Measurements from ENCODE around the gene SPAG16.

Gene SPAG16

DNA sequence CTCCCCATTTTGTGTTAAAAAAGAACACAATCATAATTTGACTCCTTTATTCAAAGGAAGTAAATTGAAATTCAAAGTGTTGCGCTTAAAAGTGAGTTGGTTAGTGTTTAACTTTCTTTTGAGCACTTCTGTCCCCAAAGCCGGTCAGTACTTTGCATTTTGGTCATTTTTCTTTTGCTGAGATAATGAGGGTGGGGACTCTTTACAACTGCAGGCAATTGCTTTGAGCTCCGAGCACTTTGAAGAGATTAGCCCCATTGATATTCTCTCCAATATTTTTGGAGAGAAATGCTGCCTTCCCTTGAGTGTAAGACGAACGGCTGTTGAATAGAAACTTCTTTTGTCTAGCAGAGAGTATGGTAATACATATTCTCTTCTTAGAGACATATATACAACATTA, 885.0 kb downstream of the SPAG16 start:
- H3K9me3 Mint-ChIP-seq: peaks cover 0 to 2% of the 10 kb centered on the region in 2 donors
- no peaks in the 10 kb centered on the region for H3K36me3 Mint-ChIP-seq (ENCODE audit: insufficient read depth)
- ATAC-seq (replicated peaks) (no peak), DNase-seq (no peak)
- no peaks in the 10 kb centered on the region for H3K4me1 Mint-ChIP-seq (ENCODE audit: low read depth in 2 of 2)
- no peaks in the 10 kb centered on the region for H3K27me3 Mint-ChIP-seq
- no peak overlapping the region for H3K4me3 Mint-ChIP-seq
- no peak overlapping the region for H3K27ac Mint-ChIP-seq

- ATAC-seq (replicated peaks) (no peak), DNase-seq (no peak)
- Mint-ChIP-seq H3K27ac (no peak overlapping the region), H3K4me3 (no peak overlapping the region), H3K4me1 (ENCODE audit: low read depth in 2 of 2) (no peaks in the 10 kb centered on the region), H3K27me3 (no peaks in the 10 kb centered on the region), H3K36me3 (ENCODE audit: insufficient read depth) (no peaks in the 10 kb centered on the region), H3K9me3 (peaks cover 0 to 2% of the 10 kb centered on the region in 2 donors)
These were observed 885.5 kb downstream of the SPAG16 start for GRCh38 chr2:214169736-214170135.

DNA sequence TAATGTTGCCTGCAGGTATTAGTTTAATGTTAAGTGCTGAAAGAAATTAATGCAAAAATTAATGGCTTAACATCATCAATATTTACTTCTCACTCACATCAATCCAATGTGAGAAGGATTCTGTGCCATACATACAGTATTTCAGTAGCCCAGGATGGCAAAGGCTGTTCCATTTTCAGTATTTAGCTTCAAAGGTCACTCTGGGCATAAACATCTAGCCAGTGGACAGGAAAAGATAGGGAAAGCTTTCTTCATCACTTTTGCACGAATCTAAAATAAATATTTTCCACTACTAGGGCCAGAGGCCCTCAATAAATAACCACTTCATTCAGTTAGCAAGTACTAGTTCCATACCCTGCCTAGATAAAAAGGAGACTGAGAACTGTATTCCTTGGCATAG, 890.3 kb downstream of the SPAG16 start:
- H3K36me3 Mint-ChIP-seq (ENCODE audit: insufficient read depth): no peaks in the 10 kb centered on the region
- no peaks in the 10 kb centered on the region for H3K9me3 Mint-ChIP-seq
- ATAC-seq (replicated peaks): no peak
- no peak overlapping the region for H3K27ac Mint-ChIP-seq
- DNase-seq: no peak
- H3K4me1 Mint-ChIP-seq (ENCODE audit: low read depth in 2 of 2): no peaks in the 10 kb centered on the region
- no peak overlapping the region for H3K4me3 Mint-ChIP-seq
- no peaks in the 10 kb centered on the region for H3K27me3 Mint-ChIP-seq

- DNase-seq: no peak
- H3K4me1 Mint-ChIP-seq (ENCODE audit: low read depth in 2 of 2): no peaks in the 10 kb centered on the region
- H3K4me3 Mint-ChIP-seq: no peak overlapping the region
- no peaks in the 10 kb centered on the region for H3K36me3 Mint-ChIP-seq (ENCODE audit: insufficient read depth)
- H3K9me3 Mint-ChIP-seq: no peaks in the 10 kb centered on the region
- no peak overlapping the region for H3K27ac Mint-ChIP-seq
- no peak for ATAC-seq (replicated peaks)
- H3K27me3 Mint-ChIP-seq: no peaks in the 10 kb centered on the region
These were observed 895.8 kb downstream of the SPAG16 start for GRCh38 chr2:214180071-214180470.

GRCh38 chr2:214180686-214181085, 896.4 kb downstream of the SPAG16 start:
- Mint-ChIP-seq H3K27ac (no peak overlapping the region), H3K27me3 (no peaks in the 10 kb centered on the region), H3K9me3 (no peaks in the 10 kb centered on the region), H3K4me3 (no peak overlapping the region), H3K36me3 (ENCODE audit: insufficient read depth) (no peaks in the 10 kb centered on the region), H3K4me1 (ENCODE audit: low read depth in 2 of 2) (no peaks in the 10 kb centered on the region)
- ATAC-seq (replicated peaks): no peak
- no peak for DNase-seq

GRCh38 chr2:214184461-214184860, 900.2 kb downstream of the SPAG16 start:
- H3K27ac Mint-ChIP-seq: no peak overlapping the region
- H3K4me1 Mint-ChIP-seq (ENCODE audit: low read depth in 2 of 2): no peaks in the 10 kb centered on the region
- ATAC-seq (replicated peaks) (no peak), DNase-seq (no peak)
- H3K4me3 Mint-ChIP-seq: no peak overlapping the region
- H3K36me3 Mint-ChIP-seq (ENCODE audit: insufficient read depth): no peaks in the 10 kb centered on the region
- H3K9me3 Mint-ChIP-seq: peaks cover 0 to 2% of the 10 kb centered on the region in 2 donors
- H3K27me3 Mint-ChIP-seq: no peaks in the 10 kb centered on the region

GRCh38 chr2:214185546-214185945, 901.3 kb downstream of the SPAG16 start:
- H3K9me3 Mint-ChIP-seq: peaks cover 0 to 5% of the 10 kb centered on the region in 2 donors
- H3K4me1 Mint-ChIP-seq (ENCODE audit: low read depth in 2 of 2): no peaks in the 10 kb centered on the region
- H3K27ac Mint-ChIP-seq: no peak overlapping the region
- no peak overlapping the region for H3K4me3 Mint-ChIP-seq
- H3K27me3 Mint-ChIP-seq: no peaks in the 10 kb centered on the region
- no peak for ATAC-seq (replicated peaks)
- no peak for DNase-seq
- H3K36me3 Mint-ChIP-seq (ENCODE audit: insufficient read depth): no peaks in the 10 kb centered on the region

DNA sequence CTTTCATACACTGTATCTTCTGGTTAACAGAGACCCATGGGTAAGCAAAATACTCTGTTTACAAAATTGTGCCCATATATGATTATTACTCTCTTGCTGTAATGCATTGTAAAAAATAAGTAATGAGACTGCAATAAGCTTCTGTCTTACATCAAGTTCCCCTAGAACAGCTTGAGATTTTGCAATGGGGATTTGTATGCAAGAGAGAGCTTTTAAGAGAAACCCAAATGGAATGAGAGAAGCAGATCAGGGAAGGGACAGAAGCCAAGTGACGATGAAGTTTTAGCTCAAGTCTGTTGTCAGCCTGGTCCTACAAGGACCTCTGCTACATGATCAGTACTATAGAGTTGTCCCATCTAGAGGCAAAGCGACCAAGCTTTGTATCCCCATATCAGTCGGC, 908.4 kb downstream of the SPAG16 start:
- no peak for DNase-seq
- peaks cover 0 to 6% of the 10 kb centered on the region in 2 donors for H3K9me3 Mint-ChIP-seq
- no peaks in the 10 kb centered on the region for H3K4me1 Mint-ChIP-seq (ENCODE audit: low read depth in 2 of 2)
- no peaks in the 10 kb centered on the region for H3K27me3 Mint-ChIP-seq
- H3K36me3 Mint-ChIP-seq (ENCODE audit: insufficient read depth): no peaks in the 10 kb centered on the region
- H3K4me3 Mint-ChIP-seq: no peak overlapping the region
- no peak overlapping the region for H3K27ac Mint-ChIP-seq
- ATAC-seq (replicated peaks): no peak

DNA sequence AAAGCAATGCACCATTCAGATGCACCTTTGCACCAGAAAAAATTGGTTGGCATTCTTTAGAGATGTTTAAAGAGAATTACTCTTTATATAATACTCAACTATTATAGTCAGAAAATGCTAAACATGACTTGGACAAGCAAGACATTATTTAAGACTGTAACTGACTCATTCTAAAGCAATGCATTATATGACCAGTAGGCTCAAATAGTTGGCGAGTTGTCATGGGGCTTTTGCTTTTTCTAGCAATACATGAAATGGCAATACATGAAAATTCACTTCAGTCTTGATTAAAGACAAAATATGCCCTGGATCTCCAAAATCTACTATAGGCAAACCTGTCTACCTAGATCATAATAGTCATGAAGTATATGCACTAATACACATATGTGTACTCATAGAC, 909.7 kb downstream of the SPAG16 start:
- no peaks in the 10 kb centered on the region for H3K27me3 Mint-ChIP-seq
- H3K27ac Mint-ChIP-seq: no peak overlapping the region
- ATAC-seq (replicated peaks): no peak
- no peak overlapping the region for H3K4me3 Mint-ChIP-seq
- no peaks in the 10 kb centered on the region for H3K36me3 Mint-ChIP-seq (ENCODE audit: insufficient read depth)
- H3K9me3 Mint-ChIP-seq: peaks cover 0 to 6% of the 10 kb centered on the region in 2 donors
- no peak for DNase-seq
- H3K4me1 Mint-ChIP-seq (ENCODE audit: low read depth in 2 of 2): no peaks in the 10 kb centered on the region

DNA sequence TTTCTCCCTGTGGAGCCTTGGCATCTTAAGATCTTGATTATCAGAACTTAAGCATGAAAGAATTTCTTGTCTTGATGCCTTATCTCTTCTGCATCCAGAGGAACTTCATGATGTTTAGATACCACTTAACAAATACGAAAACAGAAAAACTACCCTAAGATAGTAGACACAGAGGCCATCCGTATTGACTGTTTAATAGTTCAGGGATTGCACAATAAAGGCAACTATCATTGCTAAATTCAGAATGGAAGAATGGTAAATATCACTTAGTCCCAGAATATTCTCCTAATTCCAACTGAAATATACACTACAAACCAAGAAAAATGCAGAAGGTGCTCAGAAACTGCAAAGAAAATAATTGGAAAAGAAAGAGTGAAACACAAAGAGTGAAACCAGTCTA, 912.0 kb downstream of the SPAG16 start:
- Mint-ChIP-seq H3K36me3 (ENCODE audit: insufficient read depth) (no peaks in the 10 kb centered on the region), H3K4me1 (ENCODE audit: low read depth in 2 of 2) (no peaks in the 10 kb centered on the region), H3K9me3 (peaks cover 5 to 8% of the 10 kb centered on the region in 2 donors), H3K4me3 (no peak overlapping the region), H3K27ac (no peak overlapping the region), H3K27me3 (no peaks in the 10 kb centered on the region)
- ATAC-seq (replicated peaks): no peak
- no peak for DNase-seq

- DNase-seq: no peak
- Mint-ChIP-seq H3K9me3 (peaks cover 8 to 14% of the 10 kb centered on the region in 2 donors), H3K4me3 (no peak overlapping the region), H3K27me3 (no peaks in the 10 kb centered on the region), H3K36me3 (ENCODE audit: insufficient read depth) (no peaks in the 10 kb centered on the region), H3K27ac (no peak overlapping the region), H3K4me1 (ENCODE audit: low read depth in 2 of 2) (no peaks in the 10 kb centered on the region)
- no peak for ATAC-seq (replicated peaks)
These were observed 917.6 kb downstream of the SPAG16 start for GRCh38 chr2:214201892-214202291.

DNA sequence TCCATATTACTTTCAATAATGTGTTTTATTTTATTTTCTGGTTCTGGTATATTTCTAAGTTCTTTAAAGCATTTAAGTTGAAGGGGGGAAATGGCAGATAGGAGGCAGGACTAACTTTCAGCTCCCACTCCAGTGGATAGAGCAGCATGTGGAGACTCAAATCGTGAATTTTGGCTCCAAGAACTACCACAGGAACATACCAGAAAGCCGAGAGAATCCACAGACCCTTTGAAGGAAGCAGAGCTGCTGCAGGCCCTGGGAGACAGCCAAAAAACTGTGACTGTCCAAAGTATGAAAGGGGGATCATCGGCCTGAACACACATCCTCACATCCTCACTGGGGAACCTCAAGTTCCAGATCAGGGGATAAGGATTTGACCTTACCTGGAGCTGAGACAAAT, 919.0 kb downstream of the SPAG16 start:
- Mint-ChIP-seq H3K9me3 (peaks cover 8 to 15% of the 10 kb centered on the region in 2 donors), H3K4me3 (no peak overlapping the region), H3K27me3 (no peaks in the 10 kb centered on the region), H3K4me1 (ENCODE audit: low read depth in 2 of 2) (no peaks in the 10 kb centered on the region), H3K27ac (no peak overlapping the region), H3K36me3 (ENCODE audit: insufficient read depth) (no peaks in the 10 kb centered on the region)
- ATAC-seq (replicated peaks) (no peak), DNase-seq (no peak)

GRCh38 chr2:214203744-214204289, 919.6 kb downstream of the SPAG16 start:
- Mint-ChIP-seq H3K4me1 (ENCODE audit: low read depth in 2 of 2) (no peaks in the 10 kb centered on the region), H3K36me3 (ENCODE audit: insufficient read depth) (no peaks in the 10 kb centered on the region), H3K9me3 (peaks cover 8 to 14% of the 10 kb centered on the region in 2 donors), H3K4me3 (no peak overlapping the region), H3K27ac (no peak overlapping the region), H3K27me3 (no peaks in the 10 kb centered on the region)
- DNase-seq: no peak
- ATAC-seq (replicated peaks): no peak

DNA sequence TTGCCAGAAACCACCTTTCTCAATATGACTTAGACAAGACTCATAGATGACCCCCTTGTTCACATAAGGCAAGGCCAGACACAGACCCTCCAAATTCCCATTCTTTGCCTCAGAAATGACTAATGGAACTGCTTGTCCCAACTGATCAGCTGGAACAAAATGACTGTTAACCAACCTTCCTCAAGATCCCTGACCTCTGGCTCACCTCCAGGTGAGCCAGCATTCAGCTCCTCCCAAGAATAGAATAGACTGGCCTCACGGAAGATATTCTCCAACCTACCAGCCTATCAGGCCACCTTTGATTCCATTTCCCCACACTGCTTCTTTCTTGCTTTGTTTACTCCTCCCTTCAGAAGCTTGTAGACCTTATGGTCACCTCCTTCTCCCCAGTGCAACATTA, 930.8 kb downstream of the SPAG16 start:
- DNase-seq: no peak
- ATAC-seq (replicated peaks): no peak
- Mint-ChIP-seq H3K4me1 (ENCODE audit: low read depth in 2 of 2) (no peaks in the 10 kb centered on the region), H3K27ac (no peak overlapping the region), H3K9me3 (peaks cover 2 to 10% of the 10 kb centered on the region in 2 donors), H3K27me3 (no peaks in the 10 kb centered on the region), H3K36me3 (ENCODE audit: insufficient read depth) (no peaks in the 10 kb centered on the region), H3K4me3 (no peak overlapping the region)

- Mint-ChIP-seq H3K4me1 (ENCODE audit: low read depth in 2 of 2) (no peaks in the 10 kb centered on the region), H3K36me3 (ENCODE audit: insufficient read depth) (no peaks in the 10 kb centered on the region), H3K4me3 (no peak overlapping the region), H3K27ac (no peak overlapping the region), H3K27me3 (no peaks in the 10 kb centered on the region), H3K9me3 (peaks cover 2 to 10% of the 10 kb centered on the region in 2 donors)
- ATAC-seq (replicated peaks) (no peak), DNase-seq (no peak)
These were observed 932.9 kb downstream of the SPAG16 start for GRCh38 chr2:214217136-214217535.
